UCSD-AML1 (cell line): ENCODE data around the gene AKR1C8.
"Not testable (repeated sequence)": the region's sequence is repeated elsewhere in the genome, so short reads cannot be mapped to it uniquely, and the experiment has no call there.

Source experiments
- DNase-seq: peaks from one replicate; lab custom pipeline; 2025; ENCODE audit not compliant: unreplicated experiment; lab: John Stamatoyannopoulos, UW

Gene AKR1C8

DNA sequence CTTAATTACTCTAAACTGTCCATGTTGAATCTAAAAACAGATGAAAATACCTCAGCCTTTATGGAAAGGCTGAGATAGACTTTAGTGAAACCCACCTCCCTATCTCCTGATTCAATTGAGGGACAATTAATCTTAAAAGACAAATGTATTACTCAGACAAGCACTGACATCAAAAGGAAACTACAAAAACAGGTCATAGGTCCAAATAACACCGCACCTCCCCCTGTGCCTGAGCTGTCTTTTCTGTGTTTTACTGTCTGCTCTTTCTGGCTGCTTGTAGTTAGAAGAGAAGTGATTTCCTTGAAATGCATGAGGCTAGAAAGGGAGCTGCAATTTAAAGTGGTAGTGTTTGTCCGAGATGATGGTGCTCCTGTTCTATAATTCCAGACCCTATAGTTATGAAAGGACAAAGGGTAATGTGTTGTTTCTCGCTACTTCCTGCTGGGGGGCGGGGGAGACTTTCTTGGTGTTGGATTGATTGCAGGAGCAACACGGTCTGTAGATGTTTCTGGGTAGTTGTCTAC, 16.0 kb downstream of the AKR1C8 start:
- DNase-seq: no peak

DNA sequence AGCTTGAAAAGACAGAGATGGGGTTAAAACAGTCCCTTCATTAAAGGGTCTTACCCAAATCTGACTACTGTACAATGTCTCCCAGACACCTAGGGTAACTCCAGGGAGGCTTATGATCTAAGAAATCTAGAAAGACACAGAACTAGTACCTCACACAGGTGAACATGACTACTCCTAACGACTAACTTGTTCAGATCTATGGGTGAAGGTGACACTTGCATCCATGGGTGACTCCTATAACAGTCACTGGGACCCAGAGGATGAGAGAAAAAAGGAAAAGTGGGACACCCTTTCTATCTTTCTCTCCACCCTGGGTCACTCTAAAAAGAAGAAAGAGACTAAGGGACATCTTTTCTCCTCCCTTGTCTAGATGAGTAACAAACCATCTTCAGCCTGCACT, 19.2 kb downstream of the AKR1C8 start:
- DNase-seq: no peak

DNA sequence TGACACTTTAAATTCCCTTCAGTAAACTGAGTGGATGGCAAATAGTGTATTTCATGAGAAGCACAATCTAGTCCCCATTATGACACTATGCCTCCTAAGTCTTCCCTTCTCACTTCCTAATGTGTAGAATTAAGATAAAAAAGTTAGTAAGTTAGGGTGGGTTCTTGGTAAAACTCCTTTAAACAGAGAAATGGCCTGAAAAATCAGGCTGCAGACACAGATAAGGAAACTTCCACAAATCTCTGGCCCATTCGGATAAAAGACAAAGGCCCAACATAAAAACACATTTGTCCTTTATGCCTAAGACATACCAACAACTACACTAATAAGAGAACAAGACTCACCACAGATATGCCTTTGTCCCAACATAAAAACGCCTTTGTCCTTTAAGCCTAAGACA, 21.5 kb downstream of the AKR1C8 start:
- DNase-seq: no peak

DNA sequence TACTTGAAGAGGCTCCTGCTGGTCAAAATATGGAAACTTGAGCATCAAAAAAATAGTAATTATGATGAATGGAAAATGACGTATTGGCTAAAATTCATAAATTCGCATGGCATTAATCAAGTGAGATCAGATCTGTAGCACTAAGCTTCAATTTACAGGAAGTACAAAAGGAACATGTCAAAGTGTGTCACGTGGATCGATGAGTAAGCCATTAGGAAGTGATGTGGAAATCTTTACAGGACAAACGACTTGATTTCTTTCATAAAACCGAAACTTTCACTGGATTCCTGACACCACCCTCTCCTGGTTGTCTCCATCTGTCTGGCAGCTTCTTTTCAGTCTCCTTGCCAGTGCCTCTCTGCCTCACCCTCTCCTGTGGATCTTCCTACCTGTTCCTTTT, 25.8 kb downstream of the AKR1C8 start:
- no peak for DNase-seq

DNA sequence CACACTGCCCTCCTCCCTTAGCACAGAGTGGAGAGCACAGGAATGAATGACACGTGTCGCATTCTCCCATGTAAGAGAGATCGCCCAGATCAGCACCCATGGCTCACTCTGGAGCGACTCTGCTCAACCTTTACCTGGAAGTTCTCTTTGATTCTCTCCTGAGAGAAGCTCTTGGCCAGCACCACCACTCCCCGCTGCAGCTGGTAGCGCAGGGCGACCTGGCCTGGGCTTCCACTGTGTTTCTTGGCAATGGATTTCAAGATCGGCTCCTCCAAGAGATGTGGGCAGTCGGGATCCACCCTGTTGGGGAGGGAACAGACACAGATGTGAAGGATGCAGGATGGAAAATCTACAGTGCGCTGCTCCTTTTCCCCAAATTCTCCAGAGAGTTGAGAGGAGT, 27.4 kb downstream of the AKR1C8 start:
- no peak for DNase-seq

DNA sequence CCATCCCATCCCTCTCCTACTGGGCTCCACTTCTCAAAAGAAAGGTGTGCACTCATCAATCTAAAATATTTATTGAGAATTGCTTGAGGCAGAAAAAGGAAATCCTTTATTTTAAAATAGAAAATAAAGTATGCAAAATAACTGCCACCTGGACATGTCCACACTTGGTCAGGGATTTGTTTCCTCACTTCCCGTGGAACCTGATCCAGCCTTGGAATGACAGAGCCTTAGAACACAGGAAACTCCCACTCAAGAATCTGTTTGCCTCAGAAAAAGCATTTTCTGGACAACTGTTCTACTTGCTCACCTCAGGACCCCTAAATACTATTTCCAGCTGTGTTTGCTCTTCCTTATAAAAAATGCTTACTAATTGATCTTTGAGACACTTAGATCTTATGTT, 29.0 kb downstream of the AKR1C8 start:
- DNase-seq: no peak

DNA sequence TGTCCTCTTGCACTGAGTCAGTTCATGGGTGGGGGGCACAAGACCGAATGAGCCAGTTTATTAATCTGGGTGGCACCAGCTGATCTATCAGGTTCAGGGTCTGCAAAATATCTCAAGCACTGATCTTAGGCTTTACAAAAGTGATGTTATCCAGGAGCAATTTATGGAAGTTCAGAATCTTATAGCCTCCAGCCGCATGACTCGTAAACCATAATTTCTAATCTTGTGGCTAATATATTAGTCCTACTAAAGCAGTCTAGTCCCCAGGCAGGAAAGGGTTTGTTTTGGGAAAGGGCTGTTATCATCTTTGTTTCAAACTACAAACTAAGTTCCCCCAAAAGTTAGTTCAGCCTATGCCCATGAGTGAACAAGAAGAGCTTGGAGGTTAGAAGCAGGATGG, 33.9 kb downstream of the AKR1C8 start:
- DNase-seq: no peak

DNA sequence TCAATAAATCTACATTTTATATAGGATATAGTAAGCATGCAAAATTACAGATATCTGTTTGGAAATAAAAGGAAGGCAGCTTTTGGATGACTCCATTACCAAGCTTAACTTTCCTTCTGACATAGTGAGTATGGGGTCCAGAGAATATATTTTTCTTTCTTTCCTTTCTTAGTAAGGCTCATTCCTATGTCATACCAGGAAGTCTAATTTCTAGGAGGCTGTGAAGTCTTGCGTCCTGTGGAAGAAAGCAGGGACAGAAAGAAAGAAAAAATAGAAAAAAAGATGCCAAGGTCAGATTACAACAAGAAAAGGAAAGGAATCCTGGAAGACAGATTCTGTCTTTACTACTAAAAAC, 36.3 kb downstream of the AKR1C8 start:
- DNase-seq: no peak

DNA sequence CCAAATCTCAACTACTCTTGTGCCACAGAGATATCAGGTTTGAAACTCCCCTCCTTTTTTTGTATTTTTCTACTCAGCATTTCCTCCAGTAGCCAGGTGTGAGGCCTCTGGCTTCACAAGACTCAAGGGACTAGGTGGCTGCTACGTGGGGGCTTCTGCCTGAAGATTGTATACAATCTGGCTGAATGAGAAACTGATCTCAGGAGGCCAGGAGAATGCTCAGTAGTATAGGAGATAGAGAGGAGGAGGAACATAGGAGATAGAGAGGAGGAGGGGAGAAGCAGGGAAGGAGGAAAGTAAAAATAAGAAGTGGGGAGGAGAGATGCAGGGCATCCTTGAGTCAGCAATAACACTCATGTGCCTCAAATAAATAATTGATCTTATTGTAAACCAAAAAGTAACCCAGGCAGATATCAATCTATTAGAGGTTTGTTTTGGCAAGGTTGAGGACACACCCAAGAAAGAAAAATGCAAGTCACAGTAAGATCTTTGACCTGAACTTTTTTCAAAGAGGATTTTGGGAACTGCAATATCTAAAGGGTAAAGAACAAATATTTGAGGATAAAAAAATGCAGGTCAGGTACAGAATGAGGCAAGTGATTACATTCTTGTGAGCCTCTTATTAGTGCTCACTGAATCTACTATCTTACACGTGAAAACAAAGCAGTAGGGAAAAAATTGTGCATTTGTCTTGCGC, 36.8 kb downstream of the AKR1C8 start:
- no peak for DNase-seq

DNA sequence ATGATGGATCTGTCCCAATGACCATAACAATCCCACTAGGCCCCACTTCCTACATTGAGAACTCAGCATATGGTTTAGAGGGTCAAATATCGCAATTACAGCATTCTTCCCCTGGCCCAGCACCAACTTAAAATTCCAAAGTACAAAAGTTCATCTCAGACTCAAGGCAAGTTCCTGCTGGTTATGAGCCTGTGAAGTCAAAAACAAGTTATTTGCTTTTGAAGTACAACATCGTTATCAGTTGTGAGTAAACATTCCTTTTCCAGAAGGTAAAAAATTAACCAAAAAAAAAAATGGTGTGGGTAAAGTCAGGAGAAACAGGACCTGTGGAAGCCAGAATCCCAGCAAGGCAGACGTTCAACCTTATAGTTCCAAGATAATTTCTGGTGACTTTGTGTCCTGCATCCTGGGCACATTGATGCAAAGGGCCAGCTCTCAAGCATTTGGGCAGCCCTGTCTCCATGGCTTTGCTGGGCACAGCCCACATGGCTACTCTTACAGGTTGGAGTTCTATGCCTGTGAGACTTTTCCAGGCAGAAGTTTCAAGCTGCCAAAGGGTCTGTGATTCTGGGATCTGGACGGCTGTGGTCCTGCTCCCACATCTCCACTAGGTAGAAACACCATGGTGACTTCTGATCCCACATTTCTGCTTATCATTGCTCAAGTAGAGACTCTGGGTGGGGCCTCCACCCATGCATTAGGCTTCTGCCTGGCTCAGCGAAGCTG, 37.5 kb downstream of the AKR1C8 start:
- DNase-seq: no peak

DNA sequence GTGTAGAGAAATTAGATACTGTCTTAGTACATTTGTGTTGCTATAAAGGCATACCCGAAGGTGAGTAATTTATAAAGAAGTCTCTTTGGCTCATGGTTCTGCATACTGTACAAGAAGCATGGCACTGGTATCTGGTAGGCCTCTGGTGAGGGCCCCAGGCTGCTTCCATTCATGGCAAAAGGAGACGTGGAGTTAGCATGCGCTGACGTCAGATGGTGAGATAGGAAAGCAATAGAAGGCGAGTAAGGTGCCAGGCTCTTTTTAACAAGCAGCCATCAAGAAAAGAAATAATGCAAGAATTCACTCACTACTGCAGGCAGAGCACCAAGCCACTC, 38.1 kb downstream of the AKR1C8 start:
- DNase-seq: no peak

DNA sequence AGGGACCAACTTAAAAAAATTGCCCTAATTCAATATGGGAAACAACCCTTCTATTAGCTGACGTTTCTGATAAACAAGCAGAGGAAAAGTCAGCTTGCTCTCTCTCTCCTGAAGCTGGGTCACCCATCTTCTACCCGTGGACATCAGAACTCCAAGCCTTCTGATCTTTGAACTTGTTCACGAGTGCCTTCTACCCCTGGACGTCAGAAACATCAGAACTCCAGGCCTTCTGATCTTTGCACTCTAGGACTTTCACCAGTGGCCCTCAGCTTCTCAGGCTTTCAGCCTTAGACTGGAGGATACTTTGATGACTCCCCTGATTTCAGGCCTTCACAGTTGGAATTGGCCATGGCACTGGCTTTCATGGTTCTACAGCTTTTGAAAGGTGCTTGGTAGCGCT, 41.8 kb downstream of the AKR1C8 start:
- no peak for DNase-seq

DNA sequence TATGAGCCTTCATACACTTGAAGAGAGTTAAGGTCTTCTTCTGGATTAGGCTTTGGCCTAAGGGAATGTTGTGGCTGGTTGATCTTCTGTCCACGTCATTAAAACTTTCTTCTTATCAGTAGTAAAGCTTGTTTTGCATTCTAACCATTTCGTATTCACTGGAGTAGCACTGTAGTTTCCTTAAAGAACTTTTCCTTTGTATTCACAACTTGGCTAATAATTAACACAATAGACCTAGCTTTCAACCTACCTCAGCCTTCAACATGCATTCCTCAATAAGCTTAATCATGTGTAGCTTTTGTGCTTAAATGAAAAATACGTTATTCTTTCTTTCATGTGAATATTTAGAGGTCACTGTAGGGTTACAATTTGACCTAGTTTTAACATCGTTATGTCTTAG, 42.8 kb downstream of the AKR1C8 start:
- DNase-seq: no peak

DNA sequence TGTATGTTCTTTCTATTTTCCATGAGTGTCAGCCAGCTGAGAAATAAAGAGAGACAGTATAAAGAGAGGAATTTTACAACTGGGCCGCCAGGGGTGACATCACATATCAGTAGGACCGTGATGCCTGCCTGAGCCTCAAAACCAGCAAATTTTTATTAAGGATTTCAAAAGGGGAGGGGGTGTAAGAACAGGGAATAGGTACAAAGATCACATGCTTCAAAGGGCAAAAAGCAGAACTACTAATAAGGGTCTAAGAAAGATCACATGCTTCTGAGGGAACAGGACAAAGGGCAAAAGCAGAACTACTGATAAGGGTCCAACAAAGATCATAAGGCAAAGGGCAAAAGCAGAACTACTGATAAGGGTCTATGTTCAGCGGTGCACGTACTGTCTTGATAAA, 47.3 kb downstream of the AKR1C8 start:
- DNase-seq: not testable (repeated sequence)

DNA sequence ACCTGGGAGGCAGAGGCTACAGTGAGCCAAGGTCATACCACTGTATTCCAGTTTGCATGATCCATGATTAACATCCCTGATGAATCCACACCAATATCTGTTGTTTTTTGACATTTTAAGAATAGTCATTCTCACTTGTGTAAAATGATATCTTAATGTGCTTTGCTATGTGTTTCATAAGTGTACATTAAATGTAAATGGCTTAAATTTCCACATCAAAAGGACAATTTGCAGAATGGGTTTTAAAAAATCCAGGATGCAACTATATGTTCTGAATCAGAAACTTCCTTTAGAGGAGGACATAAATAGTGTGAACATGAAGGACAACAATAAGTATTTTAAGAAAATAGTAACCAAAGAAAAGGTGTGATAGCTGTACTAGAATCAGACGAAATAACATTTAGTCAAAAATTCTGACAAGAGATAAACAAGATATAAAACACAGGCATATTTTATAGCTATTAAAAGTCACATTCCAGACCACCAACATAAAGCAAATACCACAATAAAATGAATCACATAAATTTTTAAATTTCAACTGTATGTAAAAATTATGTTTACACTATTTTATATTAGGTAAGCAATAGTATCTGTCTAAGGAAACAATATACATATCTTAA, 48.4 kb downstream of the AKR1C8 start:
- DNase-seq: no peak

DNA sequence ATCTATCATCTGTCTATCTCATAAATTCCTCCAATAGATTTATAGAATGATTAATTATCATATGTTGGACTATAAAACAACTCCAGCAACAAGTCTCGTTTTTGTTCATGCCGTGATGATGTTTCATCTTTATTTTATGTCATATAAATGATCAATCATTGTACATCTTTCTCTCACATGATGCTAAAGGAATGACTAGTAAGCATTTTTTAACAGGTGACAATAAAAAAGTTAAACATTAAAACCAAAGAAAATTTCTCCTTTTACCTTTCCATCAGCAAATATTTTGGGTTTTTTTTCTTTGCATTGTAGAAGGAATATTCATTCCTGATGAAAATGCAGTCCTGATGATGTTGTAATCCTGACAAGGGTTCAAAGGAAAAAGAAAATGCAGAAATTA, 49.4 kb downstream of the AKR1C8 start:
- DNase-seq: no peak

DNA sequence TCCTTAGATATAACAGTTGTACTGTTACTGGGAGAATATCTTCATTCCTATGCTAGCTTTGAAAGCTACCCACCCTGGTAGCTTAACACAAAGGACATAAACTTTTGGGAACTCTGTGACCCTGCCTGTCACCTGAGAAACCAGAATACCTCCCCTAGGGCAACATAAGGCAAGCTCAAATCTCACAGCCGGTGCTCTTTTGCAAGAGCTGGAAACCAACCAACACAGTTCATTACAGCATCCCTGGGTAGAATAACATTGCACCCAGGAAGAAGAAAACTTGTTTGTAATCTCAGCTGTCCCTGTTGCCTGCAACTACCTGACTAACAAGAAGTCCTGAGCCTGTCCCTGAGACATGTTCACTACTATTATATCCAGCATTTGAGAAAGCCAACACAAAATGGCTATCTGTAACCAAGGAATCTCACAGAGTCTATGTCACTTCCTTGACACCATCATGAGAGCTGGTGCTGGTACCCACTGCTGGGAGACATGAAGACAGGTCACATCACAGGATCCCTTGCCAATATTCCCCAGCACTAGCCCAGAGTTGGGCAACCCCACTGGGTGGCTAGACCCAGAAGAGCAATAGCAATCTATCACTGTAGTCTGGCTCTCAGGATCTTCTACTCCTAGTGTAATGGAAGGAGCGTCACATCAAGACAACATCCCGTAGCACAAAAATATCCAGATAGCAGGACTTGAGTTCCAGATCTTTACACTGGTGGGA, 59.5 kb downstream of the AKR1C8 start:
- no peak for DNase-seq

DNA sequence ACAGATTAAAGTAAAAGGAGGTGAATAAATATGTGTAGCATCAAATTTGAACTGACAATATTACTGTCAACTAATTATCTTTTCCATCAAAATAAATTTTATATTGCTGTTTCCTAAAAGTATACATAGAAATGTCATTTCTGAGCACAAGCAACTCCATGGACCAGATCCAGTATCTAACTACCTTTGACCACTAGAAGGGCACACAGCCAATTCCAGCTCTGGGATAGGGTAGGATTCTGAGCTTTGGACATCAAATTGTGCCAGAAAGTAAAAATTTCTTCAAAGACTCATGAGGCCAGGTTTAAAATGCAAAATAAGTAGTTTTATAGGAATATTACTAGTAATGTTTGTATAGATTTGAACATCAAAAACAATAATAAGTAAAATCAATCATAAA, 61.1 kb downstream of the AKR1C8 start:
- no peak for DNase-seq

DNA sequence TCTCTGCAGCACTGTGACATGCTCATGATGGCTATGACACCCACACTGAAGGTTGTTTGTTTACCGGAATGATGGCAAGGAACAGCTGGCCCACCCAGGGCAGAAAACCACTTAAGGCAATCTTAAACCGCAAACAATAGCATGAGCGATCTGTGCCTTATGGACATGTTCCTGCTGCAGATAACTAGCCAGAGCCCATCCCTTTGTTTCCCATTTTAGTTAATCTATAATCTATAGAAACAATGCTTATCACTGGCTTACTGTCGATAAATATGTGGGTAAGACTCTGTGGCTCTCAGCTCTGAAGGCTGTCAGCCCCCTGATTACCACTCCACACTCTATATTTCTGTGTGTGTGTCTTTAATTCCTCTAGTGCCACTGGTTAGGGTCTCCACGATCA, 65.0 kb downstream of the AKR1C8 start:
- DNase-seq: not testable (repeated sequence)

DNA sequence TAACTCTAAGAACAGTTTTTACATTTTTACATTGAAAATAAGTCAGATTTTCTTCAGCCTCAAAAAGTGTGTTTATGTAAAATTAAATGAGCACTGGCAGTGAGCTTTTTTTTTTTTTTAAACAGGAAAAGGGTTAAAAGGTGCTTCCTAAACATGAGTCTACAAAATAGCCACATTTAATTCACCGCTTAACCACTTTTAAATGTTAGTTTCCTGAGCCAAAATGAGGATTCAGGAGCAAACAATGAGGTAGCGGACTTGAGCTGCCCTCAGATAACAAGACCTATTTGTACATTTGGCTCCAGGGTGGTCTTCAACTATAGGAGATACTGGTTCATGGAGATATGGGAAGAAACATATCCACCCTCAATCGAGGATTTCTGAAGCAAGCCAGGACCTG, 67.9 kb downstream of the AKR1C8 start:
- DNase-seq: no peak

DNA sequence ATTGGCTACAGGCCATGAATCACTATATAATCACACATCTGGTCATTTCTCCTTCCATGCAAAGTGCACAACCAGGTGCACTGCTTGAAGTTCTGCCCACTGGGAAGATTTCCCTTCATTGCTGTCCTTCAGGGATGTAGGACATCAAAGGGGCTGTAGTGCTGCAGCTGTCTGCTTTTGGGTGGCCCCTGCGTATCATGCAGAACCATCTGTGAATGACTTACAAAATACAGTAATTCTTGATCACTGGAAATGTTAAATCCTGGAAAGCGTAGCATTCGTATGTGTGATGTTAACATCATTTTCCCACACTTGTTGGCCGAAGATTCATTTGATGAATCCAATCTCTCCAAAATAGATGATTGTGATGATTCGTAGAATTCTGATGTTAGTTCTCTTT, 68.3 kb downstream of the AKR1C8 start:
- DNase-seq: no peak

DNA sequence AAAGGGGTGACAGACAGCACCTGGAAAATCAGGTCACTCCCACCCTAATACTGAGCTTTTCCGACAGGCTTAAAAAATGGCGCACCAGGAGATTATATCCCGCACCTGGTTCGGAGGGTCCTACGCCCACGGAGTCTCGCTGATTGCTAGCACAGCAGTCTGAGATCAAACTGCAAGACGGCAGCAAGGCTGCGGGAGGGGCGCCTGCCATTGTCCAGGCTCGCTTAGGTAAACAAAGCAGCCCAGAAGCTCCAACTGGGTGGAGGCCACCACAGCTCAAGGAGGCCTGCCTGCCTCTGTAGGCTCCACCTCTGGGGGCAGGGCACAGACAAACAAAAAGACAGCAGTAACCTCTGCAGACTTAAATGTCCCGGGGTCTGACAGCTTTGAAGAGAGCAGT, 75.1 kb downstream of the AKR1C8 start:
- not testable (repeated sequence) for DNase-seq
